Activated CD4-positive, alpha-beta T cell treated with anti-CD3 and anti-CD28 coated beads, Interleukin-2, Interleukin-6, amounts not matched to agents 100 ng/mL and 50 ng/mL, durations not matched to agents 16 hours and 8 hours (primary cell): ENCODE results near the gene TPSD1.

Source experiments
- DNase-seq: peaks from one replicate; pipeline ENCODE4 v3.0.0-alpha.2; 2020

The TPSD1 gene

GRCh38 chr16:1301562-1301961 lies 45.7 kb downstream of the TPSD1 start:
- DNase-seq: no peak

DNA sequence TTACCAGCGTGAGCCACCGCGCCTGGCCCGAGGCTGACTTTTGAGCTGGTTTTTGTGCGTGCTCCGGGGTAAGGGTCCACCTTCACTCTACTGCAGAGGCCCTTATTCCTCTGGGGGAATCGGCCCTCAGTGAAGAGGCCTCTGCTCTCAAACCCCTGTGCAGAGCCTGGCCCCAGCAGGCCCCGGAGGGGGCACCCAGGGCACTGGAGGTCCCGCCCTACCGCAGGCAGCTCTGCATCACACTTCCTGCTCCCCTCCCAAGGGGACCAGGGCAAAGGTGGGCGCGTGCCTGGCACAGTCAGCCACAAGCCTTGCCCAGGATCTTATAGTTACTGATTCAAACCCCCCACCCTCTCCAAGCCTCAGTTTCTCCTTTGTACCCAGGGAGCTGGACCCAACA lies 50.0 kb downstream of the TPSD1 start:
- no peak for DNase-seq

- no peak for DNase-seq
Measured at GRCh38 chr16:1306334-1306733, 50.5 kb downstream of the TPSD1 start.

- DNase-seq: peak; percentile 55
Measured at GRCh38 chr16:1308036-1308976, 52.4 kb downstream of the TPSD1 start.
